ENCODE results near the gene SNAI3.

DNA sequence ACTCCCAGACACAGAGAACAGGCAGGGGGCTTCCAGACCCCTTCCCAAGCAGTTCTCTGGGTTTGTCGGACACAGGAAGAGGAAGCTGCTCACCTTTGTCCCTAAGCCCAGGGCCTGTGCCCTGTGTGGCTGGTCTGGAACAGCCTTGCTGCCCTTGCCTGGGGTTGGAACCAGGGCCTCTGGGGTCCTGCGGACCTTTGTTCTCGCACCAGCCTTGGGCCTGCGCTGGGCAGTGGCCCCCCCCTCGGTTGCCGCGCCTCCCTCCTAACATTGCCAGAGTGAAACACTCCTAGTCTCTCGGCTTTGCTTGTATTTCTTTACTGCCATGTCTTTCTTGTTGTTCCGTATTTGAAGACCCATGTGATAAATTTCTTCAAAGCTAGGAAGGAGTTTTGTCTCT is 56.5 kb downstream of the SNAI3 start:
- TF ChIP-seq, protein P1, sequence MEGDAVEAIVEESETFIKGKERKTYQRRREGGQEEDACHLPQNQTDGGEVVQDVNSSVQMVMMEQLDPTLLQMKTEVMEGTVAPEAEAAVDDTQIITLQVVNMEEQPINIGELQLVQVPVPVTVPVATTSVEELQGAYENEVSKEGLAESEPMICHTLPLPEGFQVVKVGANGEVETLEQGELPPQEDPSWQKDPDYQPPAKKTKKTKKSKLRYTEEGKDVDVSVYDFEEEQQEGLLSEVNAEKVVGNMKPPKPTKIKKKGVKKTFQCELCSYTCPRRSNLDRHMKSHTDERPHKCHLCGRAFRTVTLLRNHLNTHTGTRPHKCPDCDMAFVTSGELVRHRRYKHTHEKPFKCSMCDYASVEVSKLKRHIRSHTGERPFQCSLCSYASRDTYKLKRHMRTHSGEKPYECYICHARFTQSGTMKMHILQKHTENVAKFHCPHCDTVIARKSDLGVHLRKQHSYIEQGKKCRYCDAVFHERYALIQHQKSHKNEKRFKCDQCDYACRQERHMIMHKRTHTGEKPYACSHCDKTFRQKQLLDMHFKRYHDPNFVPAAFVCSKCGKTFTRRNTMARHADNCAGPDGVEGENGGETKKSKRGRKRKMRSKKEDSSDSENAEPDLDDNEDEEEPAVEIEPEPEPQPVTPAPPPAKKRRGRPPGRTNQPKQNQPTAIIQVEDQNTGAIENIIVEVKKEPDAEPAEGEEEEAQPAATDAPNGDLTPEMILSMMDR (IDR thresholded peaks at IDR 0.05; ENCODE audit: low read depth, low read length), result no peak
- no peak for TF ChIP-seq EZH2phosphoT487 (IDR thresholded peaks at IDR 0.05; ENCODE audit: low read depth)

All from OCI-LY3 (cell line).